ENCODE results near the gene KCNK13. TPM values are rescaled to one million over a fixed set of nuclear protein-coding genes. Genes with fewer than 3 reads are reported as not detected.

KCNK13 gene
- total and polyA plus RNA-seq, 2 experiments from 2014 or later, result 0.21 to 1.0 TPM

DNA sequence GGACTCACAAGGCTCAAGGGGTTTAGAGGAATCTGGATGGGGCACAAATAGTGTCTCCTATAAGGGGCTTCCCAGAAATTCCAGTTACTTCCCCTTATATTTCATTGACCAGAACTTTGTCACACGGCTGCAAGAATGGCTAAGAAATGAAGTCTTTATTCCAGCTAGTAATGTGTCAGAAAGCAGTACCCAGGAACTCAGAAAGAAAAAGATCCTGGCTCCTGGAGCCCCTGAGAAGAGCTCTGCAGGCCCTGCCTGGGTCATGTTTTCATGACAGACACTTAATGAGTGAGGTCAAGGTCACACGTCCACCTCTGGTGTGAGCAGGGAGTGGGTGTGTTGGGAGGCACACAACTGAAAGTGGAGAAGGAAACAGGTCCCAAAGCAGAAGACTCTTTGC lies 17.8 kb downstream of the KCNK13 start (continued):
- TF ChIP-seq, protein P1, sequence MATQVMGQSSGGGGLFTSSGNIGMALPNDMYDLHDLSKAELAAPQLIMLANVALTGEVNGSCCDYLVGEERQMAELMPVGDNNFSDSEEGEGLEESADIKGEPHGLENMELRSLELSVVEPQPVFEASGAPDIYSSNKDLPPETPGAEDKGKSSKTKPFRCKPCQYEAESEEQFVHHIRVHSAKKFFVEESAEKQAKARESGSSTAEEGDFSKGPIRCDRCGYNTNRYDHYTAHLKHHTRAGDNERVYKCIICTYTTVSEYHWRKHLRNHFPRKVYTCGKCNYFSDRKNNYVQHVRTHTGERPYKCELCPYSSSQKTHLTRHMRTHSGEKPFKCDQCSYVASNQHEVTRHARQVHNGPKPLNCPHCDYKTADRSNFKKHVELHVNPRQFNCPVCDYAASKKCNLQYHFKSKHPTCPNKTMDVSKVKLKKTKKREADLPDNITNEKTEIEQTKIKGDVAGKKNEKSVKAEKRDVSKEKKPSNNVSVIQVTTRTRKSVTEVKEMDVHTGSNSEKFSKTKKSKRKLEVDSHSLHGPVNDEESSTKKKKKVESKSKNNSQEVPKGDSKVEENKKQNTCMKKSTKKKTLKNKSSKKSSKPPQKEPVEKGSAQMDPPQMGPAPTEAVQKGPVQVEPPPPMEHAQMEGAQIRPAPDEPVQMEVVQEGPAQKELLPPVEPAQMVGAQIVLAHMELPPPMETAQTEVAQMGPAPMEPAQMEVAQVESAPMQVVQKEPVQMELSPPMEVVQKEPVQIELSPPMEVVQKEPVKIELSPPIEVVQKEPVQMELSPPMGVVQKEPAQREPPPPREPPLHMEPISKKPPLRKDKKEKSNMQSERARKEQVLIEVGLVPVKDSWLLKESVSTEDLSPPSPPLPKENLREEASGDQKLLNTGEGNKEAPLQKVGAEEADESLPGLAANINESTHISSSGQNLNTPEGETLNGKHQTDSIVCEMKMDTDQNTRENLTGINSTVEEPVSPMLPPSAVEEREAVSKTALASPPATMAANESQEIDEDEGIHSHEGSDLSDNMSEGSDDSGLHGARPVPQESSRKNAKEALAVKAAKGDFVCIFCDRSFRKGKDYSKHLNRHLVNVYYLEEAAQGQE (IDR thresholded peaks at IDR 0.05; ENCODE audit: unreplicated experiment), result no peak

DNA sequence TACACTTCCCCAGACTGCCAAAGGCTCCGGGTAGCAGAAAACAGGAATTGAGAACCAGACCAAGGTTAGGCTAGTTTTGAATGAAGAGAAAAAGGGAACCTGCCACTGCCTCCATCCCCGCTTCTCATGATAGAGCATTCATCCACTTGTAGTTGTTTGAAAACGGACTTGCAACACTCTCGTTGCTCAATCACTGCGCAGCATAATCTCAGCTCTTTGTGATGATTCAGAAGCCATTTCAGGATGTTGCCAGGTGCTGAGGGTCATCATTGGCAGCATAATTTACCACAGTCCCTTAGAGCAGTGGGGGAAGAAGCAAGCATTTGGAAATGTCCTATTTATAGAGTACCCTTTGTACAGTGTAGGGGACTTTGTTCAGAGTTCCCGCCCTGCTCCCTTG lies 25.6 kb downstream of the KCNK13 start:
- ATAC-seq (no peak), DNase-seq (ENCODE audit: low spot score) (no peak)
- H3K4me1 Mint-ChIP-seq, result peaks cover 9% of the 10 kb centered on the region; the same call in 2 of the 3 replicates
- Histone ChIP-seq H3K4me2 (no peak overlapping the region), H3K27me3 (ENCODE audit: insufficient read depth) (no peaks in the 10 kb centered on the region), H2AFZ (0 out of 2 replicates have a peak overlapping the region, but pooled peaks have one; percentile 47), H3K27ac (ENCODE audit: low read depth) (no peak overlapping the region), H3F3A (replicated peaks; ENCODE audit: low read depth) (no peaks in the 10 kb centered on the region), H3K36me3 (ENCODE audit: insufficient read depth) (no peaks in the 10 kb centered on the region), H3K4me1 (ENCODE audit: insufficient read depth) (no peaks in the 10 kb centered on the region), H3K9me2 (ENCODE audit: insufficient read depth) (0 out of 2 replicates have a peak, but pooled peaks cover 5% of the 10 kb centered on the region), H3K79me2 (replicated peaks; ENCODE audit: insufficient read depth) (no peaks in the 10 kb centered on the region), H3K4me3 (no peak overlapping the region), H4K20me1 (replicated peaks; ENCODE audit: insufficient read depth) (no peaks in the 10 kb centered on the region)
- H3K9me3 Mint-ChIP-seq, result peaks cover 10% of the 10 kb centered on the region; the same call in 2 of the 3 replicates
- peaks cover 3% of the 10 kb centered on the region for H3K27me3 Mint-ChIP-seq (ENCODE audit: insufficient read depth, low read depth, poor library complexity)
- H3K4me3 Mint-ChIP-seq, result no peak overlapping the region
- H3K36me3 Mint-ChIP-seq (ENCODE audit: low read depth), result 0 out of 3 replicates have a peak, but pooled peaks cover 3% of the 10 kb centered on the region
- H3K27ac Mint-ChIP-seq, result no peak overlapping the region
- no peak for TF ChIP-seq EZH2 (IDR thresholded peaks at IDR 0.05; ENCODE audit: low read depth, unreplicated experiment)
- TF ChIP-seq CREB1 (CRISPR knock-in tag; IDR thresholded peaks at IDR 0.05; ENCODE audit: low read depth), result no peak
- TF ChIP-seq POLR2AphosphoS5 (IDR thresholded peaks at IDR 0.05; ENCODE audit: low read depth), result no peak
- no peak for TF ChIP-seq NANOG (IDR thresholded peaks at IDR 0.05; ENCODE audit: borderline replicate concordance)
- no peak for TF ChIP-seq EZH2phosphoT487 (IDR thresholded peaks at IDR 0.05; ENCODE audit: unreplicated experiment)
- TF ChIP-seq, protein P1 (IDR thresholded peaks at IDR 0.05; ENCODE audit: unreplicated experiment), result no peak
- TF ChIP-seq, protein P2, sequence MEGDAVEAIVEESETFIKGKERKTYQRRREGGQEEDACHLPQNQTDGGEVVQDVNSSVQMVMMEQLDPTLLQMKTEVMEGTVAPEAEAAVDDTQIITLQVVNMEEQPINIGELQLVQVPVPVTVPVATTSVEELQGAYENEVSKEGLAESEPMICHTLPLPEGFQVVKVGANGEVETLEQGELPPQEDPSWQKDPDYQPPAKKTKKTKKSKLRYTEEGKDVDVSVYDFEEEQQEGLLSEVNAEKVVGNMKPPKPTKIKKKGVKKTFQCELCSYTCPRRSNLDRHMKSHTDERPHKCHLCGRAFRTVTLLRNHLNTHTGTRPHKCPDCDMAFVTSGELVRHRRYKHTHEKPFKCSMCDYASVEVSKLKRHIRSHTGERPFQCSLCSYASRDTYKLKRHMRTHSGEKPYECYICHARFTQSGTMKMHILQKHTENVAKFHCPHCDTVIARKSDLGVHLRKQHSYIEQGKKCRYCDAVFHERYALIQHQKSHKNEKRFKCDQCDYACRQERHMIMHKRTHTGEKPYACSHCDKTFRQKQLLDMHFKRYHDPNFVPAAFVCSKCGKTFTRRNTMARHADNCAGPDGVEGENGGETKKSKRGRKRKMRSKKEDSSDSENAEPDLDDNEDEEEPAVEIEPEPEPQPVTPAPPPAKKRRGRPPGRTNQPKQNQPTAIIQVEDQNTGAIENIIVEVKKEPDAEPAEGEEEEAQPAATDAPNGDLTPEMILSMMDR (conservative IDR thresholded peaks at IDR 0.05; ENCODE audit: low read depth in 2 of 2), result no peak
- no peak for TF ChIP-seq STAT1 (IDR thresholded peaks at IDR 0.05; ENCODE audit: unreplicated experiment)
- TF ChIP-seq JUNB (IDR thresholded peaks at IDR 0.05; ENCODE audit: unreplicated experiment), result no peak
- no peak for TF ChIP-seq ZNF331 (CRISPR knock-in tag; IDR thresholded peaks at IDR 0.05; ENCODE audit: low read depth)

All from GM23338 (cell line).